Hepatic stellate cell (primary cell): ENCODE data around the gene CENPT.
"Not testable (repeated sequence)": the region's sequence is repeated elsewhere in the genome, so short reads cannot be mapped to it uniquely, and the experiment has no call there.

Experiments
- DNase-seq: peaks from one replicate; pipeline ENCODE4 v3.0.0; 2011; ENCODE audit warnings: low spot score

Gene CENPT

DNA sequence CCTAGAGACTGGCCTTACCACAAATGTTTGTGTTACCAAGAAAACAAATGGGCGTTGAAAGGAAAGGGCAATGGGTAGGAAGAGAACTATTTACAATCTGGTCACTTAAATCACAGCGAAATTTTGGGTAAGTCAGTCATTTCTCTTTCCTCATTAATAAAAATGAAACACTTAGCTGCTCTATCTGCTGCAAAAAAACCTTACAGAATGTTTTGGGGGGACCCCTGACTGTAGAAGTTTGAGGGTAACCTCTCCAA, 1.5 kb downstream of the CENPT start:
- DNase-seq = no peak

DNA sequence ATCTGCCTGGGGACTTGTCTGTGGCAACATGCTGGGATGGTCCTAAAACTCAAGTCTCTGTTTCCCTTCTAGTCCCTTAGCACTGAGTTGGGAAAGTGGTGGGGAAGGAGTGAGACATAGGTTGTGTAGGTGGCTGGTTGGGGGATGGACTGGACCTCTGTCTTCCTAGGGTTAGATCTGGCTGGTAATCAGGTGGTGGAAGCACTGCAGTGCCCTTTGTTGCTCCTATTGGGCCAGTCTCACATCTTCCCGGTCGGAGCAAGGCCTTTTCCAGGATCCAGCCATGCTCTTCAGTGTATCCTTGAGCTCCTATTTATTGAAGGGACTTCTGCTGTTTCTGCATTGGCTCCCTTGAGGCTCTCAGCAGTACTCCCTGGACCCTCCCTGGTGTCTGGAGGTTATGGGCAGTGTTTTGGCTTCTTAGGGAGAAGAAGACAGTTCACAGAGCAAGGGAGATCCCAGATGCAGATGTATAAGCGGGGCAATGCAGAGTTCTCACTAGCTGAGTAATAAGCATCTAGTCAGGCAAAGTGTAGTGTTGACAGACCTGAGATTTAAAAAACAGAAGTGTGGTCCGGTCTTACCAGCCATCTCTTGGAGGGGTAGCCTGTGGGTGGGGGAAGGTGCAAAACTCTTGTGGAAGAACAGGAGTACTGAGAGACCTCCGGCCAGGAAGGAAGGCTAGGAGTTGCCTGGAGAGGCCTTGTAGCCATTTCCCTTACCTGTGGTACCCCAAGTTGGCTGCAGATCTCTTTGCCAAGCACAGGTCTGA, 2.0 kb downstream of the CENPT start:
- no peak for DNase-seq

DNA sequence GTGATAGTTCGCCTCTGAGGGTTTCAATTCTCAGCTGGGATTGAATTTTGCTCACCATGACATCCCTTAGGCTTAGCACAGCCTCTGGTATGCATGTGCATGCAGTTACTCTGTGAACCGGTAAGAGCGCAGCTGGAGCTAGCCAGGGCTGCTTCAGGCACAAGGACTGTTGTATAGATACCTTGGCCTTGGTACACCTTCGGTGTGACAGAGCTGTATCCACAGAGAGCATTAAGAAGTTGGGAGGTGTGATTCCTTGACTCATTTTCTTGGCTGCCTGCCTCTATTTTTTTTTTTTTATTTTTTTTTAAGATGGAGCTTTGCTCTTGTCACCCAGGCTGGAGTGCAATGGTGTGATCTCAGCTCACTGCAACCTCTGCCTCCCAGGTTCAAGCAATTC, 3.0 kb downstream of the CENPT start:
- DNase-seq = peak; percentile 60

DNA sequence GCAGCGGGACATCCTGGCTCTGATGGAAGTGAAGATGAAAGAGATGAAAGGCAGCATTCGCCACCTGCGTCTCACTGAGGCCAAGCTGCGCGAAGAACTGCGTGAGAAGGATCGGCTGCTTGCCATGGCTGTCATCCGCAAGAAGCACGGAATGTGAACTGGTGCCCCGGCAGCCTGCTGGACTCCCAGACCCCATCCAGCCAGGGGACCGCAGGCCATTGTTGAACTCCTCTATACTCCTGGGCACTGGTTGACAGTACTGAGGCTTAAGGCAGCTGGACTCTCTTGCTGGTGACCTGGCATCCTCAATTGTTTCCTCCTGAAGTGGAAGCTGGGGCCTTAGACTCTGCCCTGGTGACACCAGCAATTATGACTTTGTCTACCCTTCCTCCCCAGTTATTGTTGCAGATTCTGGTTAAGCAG, 4.1 kb downstream of the CENPT start:
- peak; percentile 57 for DNase-seq

DNA sequence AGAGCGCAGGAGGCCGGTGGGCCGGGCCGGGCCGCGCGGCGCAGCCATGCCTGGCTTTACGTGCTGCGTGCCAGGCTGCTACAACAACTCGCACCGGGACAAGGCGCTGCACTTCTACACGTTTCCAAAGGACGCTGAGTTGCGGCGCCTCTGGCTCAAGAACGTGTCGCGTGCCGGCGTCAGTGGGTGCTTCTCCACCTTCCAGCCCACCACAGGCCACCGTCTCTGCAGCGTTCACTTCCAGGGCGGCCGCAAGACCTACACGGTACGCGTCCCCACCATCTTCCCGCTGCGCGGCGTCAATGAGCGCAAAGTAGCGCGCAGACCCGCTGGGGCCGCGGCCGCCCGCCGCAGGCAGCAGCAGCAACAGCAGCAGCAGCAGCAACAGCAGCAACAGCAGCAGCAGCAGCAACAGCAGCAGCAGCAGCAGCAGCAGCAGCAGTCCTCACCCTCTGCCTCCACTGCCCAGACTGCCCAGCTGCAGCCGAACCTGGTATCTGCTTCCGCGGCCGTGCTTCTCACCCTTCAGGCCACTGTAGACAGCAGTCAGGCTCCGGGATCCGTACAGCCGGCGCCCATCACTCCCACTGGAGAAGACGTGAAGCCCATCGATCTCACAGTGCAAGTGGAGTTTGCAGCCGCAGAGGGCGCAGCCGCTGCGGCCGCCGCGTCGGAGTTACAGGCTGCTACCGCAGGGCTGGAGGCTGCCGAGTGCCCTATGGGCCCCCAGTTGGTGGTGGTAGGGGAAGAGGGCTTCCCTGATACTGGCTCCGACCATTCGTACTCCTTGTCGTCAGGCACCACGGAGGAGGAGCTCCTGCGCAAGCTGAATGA, 4.8 kb downstream of the CENPT start:
- DNase-seq = peak; percentile 64

DNA sequence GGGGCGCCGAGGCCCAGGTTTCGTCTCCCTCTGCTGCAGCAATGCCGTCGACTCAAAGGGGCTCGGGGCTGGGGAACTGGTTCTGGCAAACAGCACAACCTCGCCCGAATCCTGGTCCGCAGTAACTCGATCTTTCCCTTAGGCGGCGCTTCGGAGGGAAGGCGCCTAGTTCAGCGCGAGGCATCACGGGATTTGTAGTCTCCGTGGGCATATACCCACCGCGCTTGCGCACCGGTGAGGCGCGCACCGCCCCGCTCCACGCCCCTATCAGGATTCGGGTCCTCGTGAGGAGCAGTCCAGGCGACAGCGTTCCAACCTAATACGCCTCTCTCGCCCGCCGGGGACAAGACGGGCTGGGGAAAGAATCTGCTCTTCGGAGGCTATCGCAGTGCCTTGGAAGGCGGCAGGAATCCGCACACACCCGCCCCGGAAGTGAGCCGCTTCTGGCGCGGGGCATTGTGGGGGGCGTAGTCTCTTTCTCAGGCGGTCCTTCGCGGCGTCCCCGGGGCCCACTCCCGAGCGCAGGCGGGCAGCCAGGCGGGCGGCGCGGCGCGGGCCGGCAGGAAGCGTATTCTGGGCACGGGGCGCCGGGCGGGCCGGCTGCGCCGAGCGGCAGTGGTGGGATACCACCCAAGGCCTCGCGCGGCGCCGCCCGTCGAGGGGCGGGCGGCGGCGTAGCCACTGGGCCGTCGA, 5.5 kb downstream of the CENPT start, which contains the start of gene THAP11:
Gene THAP11 (plus strand): TSS at position 505 of the 693 bp plus-strand sequence. CDS start 235 bp downstream, outside the sequence.
- peak; percentile 95 for DNase-seq

DNA sequence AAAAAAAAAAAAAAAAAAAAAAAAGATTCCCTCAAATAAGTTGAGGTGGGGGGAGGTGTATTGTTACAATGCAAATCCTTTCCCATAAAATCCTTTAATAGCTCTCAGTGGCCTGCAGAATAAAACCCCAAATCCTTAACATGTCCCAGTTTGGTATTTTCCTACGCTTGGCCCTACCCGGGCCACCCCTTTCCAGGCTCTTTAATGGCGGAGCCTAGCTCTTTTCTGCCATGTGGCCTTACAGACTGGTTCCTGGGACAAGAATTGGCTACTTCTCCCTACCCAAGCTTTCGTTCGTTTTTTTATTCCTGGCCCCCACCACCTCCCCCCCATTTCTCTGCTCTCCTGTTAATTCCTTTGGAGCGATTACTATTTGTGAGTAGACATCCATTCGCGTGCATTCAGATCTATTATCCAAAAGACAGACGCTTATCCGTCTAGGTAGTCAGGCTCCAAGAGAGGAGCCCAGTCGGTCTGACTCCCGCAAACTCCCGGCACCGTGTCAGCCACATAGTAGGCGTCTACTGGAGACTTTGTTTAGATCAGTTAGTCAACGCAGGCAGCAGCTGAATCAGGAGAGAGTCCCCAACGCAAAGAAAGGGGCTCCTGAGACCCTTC, 6.2 kb downstream of the CENPT start:
- DNase-seq = no peak

DNA sequence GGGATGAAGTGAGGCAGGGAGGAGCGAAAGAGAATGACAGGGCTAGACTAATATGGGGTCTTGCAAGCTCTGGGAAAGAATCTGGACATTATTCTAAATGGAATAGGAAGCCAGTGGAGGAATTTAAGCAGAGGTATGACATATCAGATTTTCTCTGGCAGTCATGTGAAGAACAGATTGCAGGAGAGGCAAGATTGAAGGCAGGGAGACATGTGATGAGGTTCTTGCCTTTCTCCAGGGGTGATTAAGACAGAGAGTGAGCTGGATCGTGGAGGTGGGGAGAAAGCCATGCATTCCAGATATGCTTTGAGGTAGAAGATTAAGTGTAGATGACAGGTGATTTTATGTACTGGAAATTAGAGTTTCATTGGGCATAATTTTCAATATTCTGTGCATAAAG, 9.7 kb downstream of the CENPT start:
- no peak for DNase-seq

DNA sequence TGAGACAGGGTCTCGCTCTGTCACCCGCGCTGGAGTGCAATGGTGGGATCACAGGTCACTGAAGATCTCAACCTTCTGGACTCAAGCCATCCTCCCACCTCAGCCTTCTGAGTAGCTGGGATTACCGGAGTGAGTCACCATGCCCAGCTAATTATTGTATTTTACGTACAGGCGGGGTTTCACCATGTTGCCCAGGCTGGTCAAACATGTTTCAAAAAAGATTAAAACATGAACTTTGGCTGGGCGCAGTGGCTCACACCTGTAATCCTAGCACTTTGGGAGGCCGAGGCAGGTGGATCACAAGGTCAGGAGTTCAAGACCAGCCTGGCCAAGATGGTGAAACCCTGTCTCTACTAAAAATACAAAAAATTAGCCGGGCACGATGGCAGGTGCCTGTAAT, 10.3 kb downstream of the CENPT start:
- DNase-seq = not testable (repeated sequence)

DNA sequence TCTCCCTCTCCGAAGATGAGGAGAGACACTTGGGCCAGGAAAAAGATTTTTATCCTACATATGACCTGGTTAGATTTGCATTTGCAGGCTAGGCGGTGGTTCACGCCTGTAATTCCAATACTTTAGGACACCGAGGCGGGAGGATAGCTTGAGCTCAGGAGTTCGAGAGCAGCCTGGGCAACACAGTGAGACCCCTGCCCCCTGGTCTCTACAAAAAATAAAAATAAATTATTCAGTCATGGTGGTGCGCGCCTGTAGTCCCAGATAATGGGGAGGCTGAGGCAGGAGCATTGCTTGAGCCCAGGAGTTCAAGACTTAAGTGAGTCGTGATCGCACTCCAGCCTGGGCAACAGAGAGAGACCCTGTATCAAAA, 13.3 kb downstream of the CENPT start:
- DNase-seq = no peak

DNA sequence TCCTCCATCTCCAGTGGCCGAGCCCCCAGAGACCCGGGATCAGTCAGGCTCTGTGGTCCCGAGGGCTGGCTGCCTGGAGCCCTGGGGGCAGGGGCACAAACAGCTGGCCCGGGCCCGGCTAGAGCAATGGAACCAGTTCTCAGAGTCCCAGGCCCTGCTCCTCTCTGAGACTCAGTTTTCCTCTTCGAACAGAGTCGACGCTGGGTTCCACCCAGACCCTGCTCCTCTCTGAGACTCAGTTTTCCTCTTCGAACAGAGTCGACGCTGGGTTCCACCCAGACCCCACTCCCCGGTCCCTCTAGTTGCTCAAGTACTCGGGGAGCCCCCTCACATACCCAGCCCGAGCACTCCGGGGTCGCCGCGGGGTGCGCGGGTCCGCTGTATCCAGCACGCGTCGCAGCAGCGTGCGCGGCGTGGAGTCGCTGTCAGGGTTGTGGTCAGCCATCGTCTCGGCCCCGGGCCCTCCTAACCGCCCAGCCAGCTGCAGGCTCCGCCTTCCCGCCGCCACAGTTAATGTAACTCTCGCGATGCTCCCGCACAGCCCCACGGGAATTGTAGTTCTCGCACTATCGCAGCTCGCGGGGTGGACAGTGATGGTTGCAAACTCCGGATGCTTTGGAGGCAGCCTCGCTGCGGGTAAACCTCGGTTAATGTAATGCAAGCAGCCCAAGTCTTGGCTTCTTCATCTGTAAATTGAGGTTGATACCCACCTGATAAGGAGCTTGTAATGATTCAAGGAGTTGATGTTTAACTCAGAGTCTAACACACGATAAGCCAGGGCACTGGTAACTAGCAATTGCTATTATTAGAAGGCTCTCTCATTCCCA, 13.9 kb downstream of the CENPT start:
- peak; percentile 96 for DNase-seq

DNA sequence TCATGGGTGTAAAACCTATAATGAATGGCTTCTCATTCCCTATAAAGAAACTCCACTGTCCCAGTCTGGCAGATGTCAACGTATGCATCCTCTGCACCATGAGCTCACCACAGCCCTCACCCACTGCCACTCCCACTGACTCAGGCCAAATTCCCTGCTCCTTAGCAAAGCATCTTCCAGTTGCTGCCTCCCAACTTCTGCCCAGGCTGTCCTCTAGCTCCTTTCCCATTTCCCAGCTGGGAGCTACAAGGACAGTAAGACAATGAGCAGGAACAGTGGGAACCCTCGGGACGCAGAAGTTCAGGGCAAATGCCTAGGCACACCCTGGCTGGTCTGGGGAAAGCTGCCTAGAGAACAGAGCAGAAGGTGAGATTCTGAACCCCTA, 14.5 kb downstream of the CENPT start:
- DNase-seq = peak; percentile 89

DNA sequence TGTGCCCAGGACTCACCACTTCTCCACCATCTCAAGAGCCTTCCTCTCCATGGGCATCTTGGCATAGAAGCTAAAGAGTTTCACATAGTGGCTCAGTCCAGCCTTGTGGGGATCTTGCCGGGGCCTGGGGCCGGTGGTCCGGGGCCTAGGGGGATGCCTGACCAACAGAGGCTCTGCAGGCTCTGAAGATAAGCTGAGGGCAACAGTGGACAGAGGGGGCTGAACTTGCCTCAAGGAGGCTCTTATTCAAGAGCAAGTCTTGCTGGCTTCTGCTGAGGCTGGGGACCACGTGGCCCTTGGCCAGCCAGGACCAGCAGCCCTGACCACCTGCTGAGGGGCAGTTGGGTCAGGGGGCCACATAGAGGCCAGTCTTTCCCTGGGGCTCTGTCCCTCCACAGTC, 18.8 kb downstream of the CENPT start:
- no peak for DNase-seq

DNA sequence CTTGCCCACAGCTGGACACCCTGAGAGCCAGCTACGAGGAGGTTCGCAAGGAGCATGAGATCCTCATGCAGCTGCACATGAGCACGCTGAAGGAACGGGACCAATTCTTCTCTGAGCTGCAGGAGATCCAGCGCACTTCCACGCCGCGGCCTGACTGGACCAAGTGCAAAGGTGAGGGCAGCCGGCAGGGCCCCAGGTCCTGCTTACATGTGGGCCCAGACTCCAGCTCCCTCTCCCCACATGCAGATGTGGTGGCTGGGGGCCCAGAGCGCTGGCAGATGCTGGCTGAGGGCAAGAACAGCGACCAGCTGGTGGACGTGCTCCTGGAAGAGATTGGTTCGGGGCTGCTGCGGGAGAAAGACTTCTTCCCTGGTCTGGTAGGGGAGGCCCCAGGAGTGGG, 21.6 kb downstream of the CENPT start:
- DNase-seq = no peak

DNA sequence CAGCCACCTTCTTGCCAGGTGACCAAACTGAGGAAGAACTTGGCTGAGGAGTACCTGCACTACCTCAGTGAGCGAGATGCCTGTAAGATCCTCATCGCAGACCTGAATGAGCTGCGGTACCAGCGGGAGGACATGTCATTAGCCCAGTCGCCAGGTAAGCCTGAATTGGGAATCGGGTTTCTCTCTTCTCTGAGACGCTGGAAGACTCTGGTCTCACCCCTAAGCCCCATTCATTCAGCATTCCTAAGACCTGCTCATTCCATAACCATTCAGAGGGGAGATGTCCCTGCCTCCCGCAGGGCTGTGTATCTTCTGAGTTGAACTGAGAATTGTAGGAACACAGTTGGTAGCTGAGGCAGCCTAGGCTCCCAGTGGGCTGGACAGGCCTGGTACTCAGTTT, 22.4 kb downstream of the CENPT start:
- no peak for DNase-seq

DNA sequence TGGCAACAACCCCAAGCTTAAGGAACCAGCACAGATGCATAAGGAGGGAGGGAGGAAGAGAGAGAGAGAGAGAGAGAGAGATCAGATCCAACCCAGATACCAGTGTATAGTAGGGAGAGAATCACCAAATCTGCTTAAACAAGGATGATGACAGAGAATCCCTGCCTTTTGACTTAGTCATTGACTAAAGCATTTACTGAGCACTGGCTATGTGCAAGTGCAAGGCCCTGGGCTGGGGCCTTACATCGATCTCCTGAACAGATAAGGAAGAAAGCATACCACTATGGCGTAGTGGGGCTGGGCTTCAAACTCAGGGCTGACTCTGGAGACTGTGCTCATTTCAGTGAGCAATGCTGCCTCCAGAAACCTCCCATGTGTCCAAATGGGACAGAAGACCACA, 25.0 kb downstream of the CENPT start:
- DNase-seq = no peak

DNA sequence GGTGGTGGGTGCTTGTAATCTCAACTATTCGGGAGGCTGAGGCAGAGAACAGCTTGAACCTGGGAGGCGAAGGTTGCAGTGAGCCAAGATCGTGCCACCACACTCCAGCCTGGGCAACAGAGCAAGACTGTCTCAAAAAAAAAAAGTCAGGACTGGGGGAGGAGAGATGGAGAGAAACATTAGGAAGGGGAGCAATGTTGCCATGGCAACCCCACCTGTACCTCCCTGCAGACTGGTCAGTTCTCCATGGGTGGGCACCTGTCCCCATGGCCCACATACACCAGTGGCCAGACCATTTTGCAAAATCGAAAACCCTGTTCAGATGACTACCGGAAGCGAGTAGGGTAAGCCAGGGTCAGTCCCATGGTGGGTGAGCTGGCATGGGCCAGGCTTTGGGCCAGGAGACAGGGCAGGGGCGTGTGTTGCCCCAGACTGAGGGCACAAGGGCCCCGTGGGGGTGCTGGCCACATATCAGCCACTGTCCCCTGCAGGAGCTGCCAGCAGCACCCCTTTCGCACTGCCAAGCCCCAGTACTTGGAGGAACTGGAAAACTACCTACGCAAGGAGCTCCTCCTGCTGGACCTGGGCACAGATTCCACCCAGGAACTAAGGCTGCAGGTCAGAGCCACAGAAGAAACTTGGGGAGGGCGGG, 26.8 kb downstream of the CENPT start:
- no peak for DNase-seq

DNA sequence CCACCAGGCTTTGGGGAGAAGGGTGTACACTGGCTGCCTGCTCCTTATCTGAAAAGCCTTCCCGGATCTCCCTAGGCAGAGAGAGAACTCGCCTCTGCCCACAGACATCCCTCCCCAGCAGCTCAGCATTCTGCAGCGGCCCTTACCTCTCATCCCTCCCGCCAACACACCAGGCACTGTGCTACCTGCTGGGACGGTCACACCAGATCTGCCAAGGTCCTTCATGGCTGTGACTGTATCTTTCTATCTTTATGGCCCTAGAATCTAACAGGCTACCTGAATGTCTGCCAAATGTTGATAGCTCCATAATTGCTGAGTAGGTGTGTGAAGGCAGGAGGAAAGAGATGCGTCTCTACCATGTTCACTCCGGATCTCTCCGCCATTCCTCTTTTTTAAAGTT, 32.9 kb downstream of the CENPT start:
- DNase-seq = no peak

DNA sequence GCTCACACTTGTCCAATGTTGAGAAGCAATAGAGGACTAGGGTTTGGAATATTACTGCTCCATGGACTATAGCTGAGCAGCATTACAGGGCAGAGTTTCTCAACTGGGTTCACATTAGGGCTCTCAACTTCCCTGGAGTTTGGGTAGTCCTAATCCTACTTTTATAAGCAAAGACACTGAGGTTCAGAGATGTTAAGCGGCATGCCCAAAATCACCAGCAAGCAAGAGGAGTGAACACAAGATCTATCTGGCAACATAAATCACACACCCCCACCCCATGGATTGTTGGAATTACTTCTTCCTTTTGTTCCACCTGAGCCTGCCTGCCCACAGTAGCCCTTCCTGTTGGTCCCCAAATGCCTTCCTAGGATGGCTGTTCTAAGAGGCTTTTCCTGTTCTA, 35.6 kb downstream of the CENPT start:
- no peak for DNase-seq

DNA sequence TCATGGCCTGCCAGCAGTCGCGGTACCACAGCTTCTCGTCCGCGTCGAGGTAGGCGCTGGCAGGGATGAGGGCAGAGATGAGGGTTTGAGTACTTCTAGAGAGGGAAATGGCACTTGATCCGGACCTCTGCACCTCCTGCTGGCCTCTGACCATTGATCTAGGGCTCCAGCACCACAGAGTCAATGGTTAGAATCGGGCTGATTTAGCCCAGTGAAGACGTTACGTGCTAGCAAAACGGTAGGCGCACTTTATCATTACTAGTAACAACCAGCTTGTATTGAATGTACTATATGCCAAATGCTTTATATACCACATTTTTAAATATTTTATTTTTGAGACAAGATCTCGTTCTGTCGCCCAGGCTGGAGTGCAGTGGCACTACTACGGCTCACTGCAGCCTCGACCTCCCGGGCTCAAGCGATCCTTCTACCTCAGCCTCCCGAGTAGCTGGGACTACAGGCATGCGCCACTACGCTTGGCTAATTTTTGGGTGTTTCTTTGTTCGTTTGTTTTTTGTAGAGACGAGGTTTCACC, 40.3 kb downstream of the CENPT start:
- no peak for DNase-seq
